H9 (cell line): ENCODE results near the gene HILPDA. TPM values are rescaled to one million over a fixed set of nuclear protein-coding genes. Genes with fewer than 3 reads are reported as not detected.

Experiments
- DNase-seq: peaks from one replicate; pipeline ENCODE4 v3.0.0-alpha.2; 2017
- H2AFZ ChIP-seq: one replicate; pipeline ENCODE4 v1.6.1; 2013; ENCODE audit warnings: mild to moderate bottlenecking, low read length, control low read depth, moderate library complexity
- H2AK5ac ChIP-seq: 2 replicates; pipeline ENCODE4 v1.6.1; 2013; ENCODE audit warnings: low read length, control low read depth, mixed read lengths; ENCODE audit not compliant: insufficient read length
- H2BK120ac ChIP-seq: one replicate; pipeline ENCODE4 v1.6.1; 2013; ENCODE audit warnings: low read depth, mild to moderate bottlenecking, low read length, control low read depth, inconsistent platforms; ENCODE audit not compliant: poor library complexity, severe bottlenecking
- H2BK12ac ChIP-seq: 2 replicates; pipeline ENCODE4 v1.6.1; 2013; ENCODE audit warnings: low read length, control low read depth, mixed read lengths, low read depth; ENCODE audit not compliant: insufficient read length
- H2BK15ac ChIP-seq: 2 replicates; pipeline ENCODE4 v1.6.1; 2013; ENCODE audit warnings: low read depth, low read length, control low read depth
- H2BK20ac ChIP-seq: one replicate; pipeline ENCODE4 v1.6.1; 2013; ENCODE audit warnings: low read depth, mild to moderate bottlenecking, low read length, control low read depth, inconsistent platforms; ENCODE audit not compliant: poor library complexity, severe bottlenecking
- H2BK5ac ChIP-seq: 2 replicates; pipeline ENCODE4 v1.6.1; 2013; ENCODE audit warnings: low read length, control low read depth, mixed read lengths; ENCODE audit not compliant: insufficient read length
- H3K14ac ChIP-seq: 2 replicates; pipeline ENCODE4 v1.6.1; 2013; ENCODE audit warnings: low read length, control low read depth; ENCODE audit not compliant: insufficient read depth
- H3K18ac ChIP-seq: 2 replicates; pipeline ENCODE4 v1.6.1; 2013; ENCODE audit warnings: low read depth, mild to moderate bottlenecking, mixed read lengths, low read length, control low read depth; ENCODE audit not compliant: insufficient read length
- H3K23ac ChIP-seq: 2 replicates; pipeline ENCODE4 v1.6.1; 2013; ENCODE audit warnings: low read length, control low read depth, mixed read lengths, low read depth; ENCODE audit not compliant: insufficient read length
- H3K23me2 ChIP-seq: 2 replicates; pipeline ENCODE4 v1.6.1; 2013; ENCODE audit warnings: low read depth, mild to moderate bottlenecking, mixed read lengths, low read length, control low read depth; ENCODE audit not compliant: insufficient read length, poor library complexity, severe bottlenecking
- H3K27ac ChIP-seq: 2 replicates; pipeline ENCODE4 v1.5.1; 2013; ENCODE audit warnings: low read length, control low read depth, mixed read lengths, low read depth; ENCODE audit not compliant: insufficient read length
- H3K27me3 ChIP-seq: 2 replicates; pipeline ENCODE4 v1.6.1; 2013; ENCODE audit warnings: low read length, control low read depth, inconsistent platforms; ENCODE audit not compliant: insufficient read depth
- H3K4ac ChIP-seq: 2 replicates; pipeline ENCODE4 v1.6.1; 2013; ENCODE audit warnings: low read depth, mild to moderate bottlenecking, control low read depth, inconsistent platforms, low read length, moderate library complexity
- H3K4me1 ChIP-seq: 2 replicates; pipeline ENCODE4 v1.6.1; 2013; ENCODE audit warnings: low read length, control low read depth, inconsistent platforms; ENCODE audit not compliant: insufficient read depth
- H3K4me2 ChIP-seq: 2 replicates; pipeline ENCODE4 v1.6.1; 2013; ENCODE audit warnings: low read length, control low read depth, mixed read lengths; ENCODE audit not compliant: insufficient read length, insufficient read depth
- H3K56ac ChIP-seq: 2 replicates; pipeline ENCODE4 v1.6.1; 2013; ENCODE audit warnings: low read depth, mild to moderate bottlenecking, mixed read lengths, low read length, control low read depth; ENCODE audit not compliant: insufficient read length
- H3K79me1 ChIP-seq: 2 replicates; pipeline ENCODE4 v1.6.1; 2013; ENCODE audit warnings: low read depth, mild to moderate bottlenecking, moderate library complexity, low read length, control low read depth, inconsistent platforms; ENCODE audit not compliant: insufficient read depth, poor library complexity, severe bottlenecking
- H3K79me2 ChIP-seq: 2 replicates; pipeline ENCODE4 v1.6.1; 2013; ENCODE audit warnings: low read length, control low read depth, inconsistent platforms; ENCODE audit not compliant: insufficient read depth
- H3K9ac ChIP-seq: 2 replicates; pipeline ENCODE4 v1.6.1; 2013; ENCODE audit warnings: low read length, control low read depth, mixed read lengths; ENCODE audit not compliant: insufficient read length; ENCODE audit errors: extremely low read depth
- H3K9me3 ChIP-seq: one replicate; pipeline ENCODE4 v1.6.1; 2013; ENCODE audit warnings: low read depth, low read length, inconsistent platforms; ENCODE audit not compliant: control insufficient read depth
- H3T11ph ChIP-seq: one replicate; pipeline ENCODE4 v1.6.1; 2013; ENCODE audit warnings: mild to moderate bottlenecking, low read length, control low read depth, inconsistent platforms
- H4K20me1 ChIP-seq: one replicate; pipeline ENCODE4 v1.6.1; 2013; ENCODE audit not compliant: control insufficient read depth, insufficient read length, insufficient read depth
- H4K5ac ChIP-seq: 2 replicates; pipeline ENCODE4 v1.6.1; 2013; ENCODE audit warnings: low read depth, mild to moderate bottlenecking, mixed read lengths, low read length, control low read depth; ENCODE audit not compliant: insufficient read length
- H4K8ac ChIP-seq: replicated peaks from 2 replicates; pipeline ENCODE4 v1.6.1; 2013; ENCODE audit warnings: low read length, control low read depth, mixed read lengths, low read depth; ENCODE audit not compliant: insufficient read length
- H4K91ac ChIP-seq: 2 replicates; pipeline ENCODE4 v1.6.1; 2013; ENCODE audit warnings: low read depth, mild to moderate bottlenecking, moderate library complexity, mixed read lengths, low read length, control low read depth; ENCODE audit not compliant: insufficient read length
- H3K27ac Mint-ChIP-seq, 3 experiments: 2 replicates in 2 of 3; 3 replicates in 1 of 3; pipeline ENCODE4 v1.8.0; 2020 to 2021; ENCODE audit warnings: mixed read lengths in 3 of 3, mild to moderate bottlenecking in 1 of 3, moderate library complexity in 1 of 3
- H3K27me3 Mint-ChIP-seq: 2 replicates; pipeline ENCODE4 v1.8.0; 2021; ENCODE audit warnings: low read depth, mild to moderate bottlenecking, moderate library complexity, mixed read lengths
- H3K36me3 Mint-ChIP-seq, 3 experiments: 2 replicates in 2 of 3; 3 replicates in 1 of 3; pipeline ENCODE4 v1.8.0; 2020 to 2021; ENCODE audit warnings: low read depth in 3 of 3, mixed read lengths in 3 of 3; ENCODE audit not compliant: insufficient read depth in 1 of 3
- H3K4me1 Mint-ChIP-seq, 2 experiments: 2 replicates each; pipeline ENCODE4 v1.8.0; 2020; ENCODE audit warnings: mixed read lengths in 2 of 2
- H3K4me3 Mint-ChIP-seq, 2 experiments: 2 replicates in 1 of 2; 3 replicates in 1 of 2; pipeline ENCODE4 v1.8.0; 2020 to 2021; ENCODE audit warnings: mild to moderate bottlenecking in 2 of 2, mixed read lengths in 2 of 2, moderate library complexity in 1 of 2
- H3K9me3 Mint-ChIP-seq, 2 experiments: 2 replicates in 1 of 2; 3 replicates in 1 of 2; pipeline ENCODE4 v1.8.0; 2020; ENCODE audit warnings: mild to moderate bottlenecking in 2 of 2, mixed read lengths in 2 of 2, moderate library complexity in 1 of 2
- WGBS: extraction: QIAGEN DNeasy Blood & Tissue Kit; methylation state at CpG from one replicate; pipeline ENCODE4 v1.1.7; 2013; ENCODE audit warnings: missing lambda C conversion rate, low lambda C conversion rate, mixed read lengths; ENCODE audit not compliant: insufficient read length; ENCODE audit errors: extremely low coverage; 5-methylcytosine and 5-hydroxymethylcytosine counted together
- total RNA-seq: library from RNA; stranded (reverse); gene quantifications from 2 replicates; pipeline ENCODE4 v1.2.1, GENCODE V29; 2021
- TF ChIP-seq, protein P1 (sequence below): fragments of 200-600 bp; sonication (generic); conservative IDR thresholded peaks from 3 replicates; pipeline ENCODE4 v1.8.0; 2021; ENCODE audit warnings: antibody characterized with exemption, mild to moderate bottlenecking

The HILPDA gene
- total RNA-seq, 1 experiment from 2014 or later: 23.3 TPM

DNA sequence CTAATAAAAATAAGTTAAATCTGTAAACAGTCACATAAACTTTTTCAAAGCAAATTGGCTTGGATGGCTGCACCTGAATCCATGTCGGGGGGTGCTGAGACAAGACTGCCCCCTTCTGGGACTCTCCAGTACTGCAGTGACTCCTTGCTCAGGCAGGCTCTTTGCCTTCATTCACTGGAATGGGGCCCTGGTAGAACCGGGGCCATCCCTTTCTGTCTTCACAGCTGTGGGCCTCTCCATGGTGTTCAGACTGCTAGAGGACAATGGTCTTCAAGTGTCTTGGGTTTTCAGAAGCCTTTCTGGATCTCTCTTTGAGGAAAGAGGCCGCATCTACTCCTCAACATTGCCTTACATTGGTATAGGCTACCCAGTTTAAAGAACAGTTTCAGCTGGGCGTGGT, 29.8 kb upstream of the HILPDA start:
- no CpG with 5 or more reads among the region's 4 CpGs for WGBS
- H3K79me1 ChIP-seq: no peaks in the 10 kb centered on the region
- H2BK20ac ChIP-seq: no peak overlapping the region
- no peak overlapping the region for H2BK120ac ChIP-seq
- Mint-ChIP-seq H3K27me3 (peaks cover 9% of the 10 kb centered on the region), H3K36me3 (no peaks in the 10 kb centered on the region), H3K27ac (no peak overlapping the region), H3K9me3 (no peaks in the 10 kb centered on the region; a peak in 1 of 5 replicates), H3K4me3 (no peak overlapping the region), H3K4me1 (no peaks in the 10 kb centered on the region)
- no peak overlapping the region for H2AFZ ChIP-seq
- no peak overlapping the region for H4K8ac ChIP-seq
- H3K56ac ChIP-seq: no peak overlapping the region
- no peak overlapping the region for H3K18ac ChIP-seq
- H2BK12ac ChIP-seq: no peak overlapping the region
- no peak overlapping the region for H3T11ph ChIP-seq
- no peak overlapping the region for H2BK15ac ChIP-seq
- H3K4me2 ChIP-seq: no peak overlapping the region
- H4K91ac ChIP-seq: no peak overlapping the region
- no peak overlapping the region for H3K27ac ChIP-seq
- no peak overlapping the region for H4K5ac ChIP-seq
- no peak overlapping the region for H3K23ac ChIP-seq
- no peak overlapping the region for H3K4ac ChIP-seq
- peak; percentile 74 for DNase-seq
- H4K20me1 ChIP-seq: no peaks in the 10 kb centered on the region
- H3K23me2 ChIP-seq: no peaks in the 10 kb centered on the region
- no peak overlapping the region for H3K9ac ChIP-seq
- no peaks in the 10 kb centered on the region for H3K9me3 ChIP-seq
- H3K4me1 ChIP-seq: no peaks in the 10 kb centered on the region
- H2BK5ac ChIP-seq: no peak overlapping the region
- no peak overlapping the region for H2AK5ac ChIP-seq
- TF ChIP-seq, protein P1, sequence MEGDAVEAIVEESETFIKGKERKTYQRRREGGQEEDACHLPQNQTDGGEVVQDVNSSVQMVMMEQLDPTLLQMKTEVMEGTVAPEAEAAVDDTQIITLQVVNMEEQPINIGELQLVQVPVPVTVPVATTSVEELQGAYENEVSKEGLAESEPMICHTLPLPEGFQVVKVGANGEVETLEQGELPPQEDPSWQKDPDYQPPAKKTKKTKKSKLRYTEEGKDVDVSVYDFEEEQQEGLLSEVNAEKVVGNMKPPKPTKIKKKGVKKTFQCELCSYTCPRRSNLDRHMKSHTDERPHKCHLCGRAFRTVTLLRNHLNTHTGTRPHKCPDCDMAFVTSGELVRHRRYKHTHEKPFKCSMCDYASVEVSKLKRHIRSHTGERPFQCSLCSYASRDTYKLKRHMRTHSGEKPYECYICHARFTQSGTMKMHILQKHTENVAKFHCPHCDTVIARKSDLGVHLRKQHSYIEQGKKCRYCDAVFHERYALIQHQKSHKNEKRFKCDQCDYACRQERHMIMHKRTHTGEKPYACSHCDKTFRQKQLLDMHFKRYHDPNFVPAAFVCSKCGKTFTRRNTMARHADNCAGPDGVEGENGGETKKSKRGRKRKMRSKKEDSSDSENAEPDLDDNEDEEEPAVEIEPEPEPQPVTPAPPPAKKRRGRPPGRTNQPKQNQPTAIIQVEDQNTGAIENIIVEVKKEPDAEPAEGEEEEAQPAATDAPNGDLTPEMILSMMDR: peak; percentile 94
- no peaks in the 10 kb centered on the region for H3K79me2 ChIP-seq
- H3K14ac ChIP-seq: no peak overlapping the region
- no peaks in the 10 kb centered on the region for H3K27me3 ChIP-seq
